ENCODE data around the gene TNFRSF6B.

Gene TNFRSF6B

DNA sequence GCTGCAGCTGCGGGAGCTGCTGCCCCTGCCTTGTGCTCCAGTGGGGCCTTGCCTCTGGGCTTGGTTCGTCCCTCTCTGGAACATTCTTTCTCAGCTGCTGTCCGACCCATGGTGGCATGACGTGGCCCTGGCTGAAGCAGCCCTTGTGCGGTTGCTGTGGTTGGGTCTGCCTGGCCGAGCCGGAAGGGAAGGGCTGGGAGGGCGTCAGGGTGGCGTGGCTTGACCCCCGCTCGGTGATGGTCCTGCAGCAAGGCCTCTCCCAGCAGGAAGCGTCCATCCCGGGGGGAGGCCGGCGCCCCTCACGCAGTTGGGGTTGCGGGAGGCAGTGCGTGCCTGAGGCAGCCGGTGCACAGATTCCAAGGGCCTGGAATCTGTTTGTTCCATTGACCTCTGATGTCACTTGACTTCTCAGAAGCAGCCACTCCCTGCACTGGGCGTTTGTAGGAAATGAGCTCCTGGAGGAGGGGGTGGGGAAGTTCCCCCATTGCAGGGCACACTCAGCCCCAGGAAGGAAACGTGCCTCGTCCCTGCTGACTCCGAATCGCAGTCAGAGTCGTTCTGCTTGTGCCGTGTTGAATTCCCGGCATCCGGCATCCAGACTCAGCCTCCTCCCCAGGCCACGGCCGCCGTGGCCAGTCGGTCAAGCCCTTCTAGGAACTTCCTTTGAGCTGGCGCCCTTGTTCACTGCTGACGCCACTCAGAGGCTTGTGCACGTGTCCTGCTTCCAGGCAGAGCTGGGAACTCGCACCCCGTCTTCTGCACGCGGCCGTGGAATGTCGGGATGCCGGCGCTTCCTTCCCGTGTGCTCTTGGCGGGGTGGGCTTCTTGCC, 9.7 kb upstream of the TNFRSF6B start:
- H3K4me3 ChIP-seq (ENCODE audit: low read depth, low read length): no peak overlapping the region
- no peak for TF ChIP-seq CTCF (IDR thresholded peaks at IDR 0.05; ENCODE audit: low read depth, low read length, missing control alignments)
- no peak for DNase-seq (ENCODE audit: low read depth)

DNA sequence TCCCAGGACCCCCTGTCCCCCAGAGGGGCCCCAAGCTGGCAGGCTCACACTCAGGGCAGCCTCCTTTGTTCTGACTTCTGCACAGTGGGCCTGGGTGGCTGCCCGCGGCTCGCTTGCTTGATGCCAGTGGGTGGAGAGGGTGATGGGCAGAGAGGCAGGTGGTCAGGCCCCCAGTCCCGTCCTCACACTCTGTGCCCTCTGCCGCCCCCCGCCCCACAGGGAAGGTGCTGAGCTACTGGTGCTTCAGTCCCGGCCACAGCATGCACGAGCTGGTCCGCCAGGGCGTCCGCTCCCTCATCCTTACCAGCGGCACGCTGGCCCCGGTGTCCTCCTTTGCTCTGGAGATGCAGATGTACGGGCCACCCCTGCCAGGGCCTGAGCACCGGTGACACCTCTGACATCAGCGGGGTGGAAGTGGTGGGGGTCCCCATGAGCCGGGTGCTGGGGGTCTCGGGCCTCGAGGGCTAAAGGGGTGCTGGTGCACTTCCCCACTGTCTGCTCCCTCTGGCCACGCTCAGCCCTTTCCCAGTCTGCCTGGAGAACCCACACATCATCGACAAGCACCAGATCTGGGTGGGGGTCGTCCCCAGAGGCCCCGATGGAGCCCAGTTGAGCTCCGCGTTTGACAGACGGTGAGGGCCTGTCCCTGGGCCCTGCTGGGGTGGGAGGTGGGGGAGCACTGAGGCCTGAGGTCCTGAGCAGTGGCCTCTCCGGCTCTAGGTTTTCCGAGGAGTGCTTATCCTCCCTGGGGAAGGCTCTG, 8.9 kb upstream of the TNFRSF6B start:
- DNase-seq (ENCODE audit: low read depth): no peak
- no peak for TF ChIP-seq CTCF (IDR thresholded peaks at IDR 0.05; ENCODE audit: low read depth, low read length, missing control alignments)
- no peak overlapping the region for H3K4me3 ChIP-seq (ENCODE audit: low read depth, low read length)

DNA sequence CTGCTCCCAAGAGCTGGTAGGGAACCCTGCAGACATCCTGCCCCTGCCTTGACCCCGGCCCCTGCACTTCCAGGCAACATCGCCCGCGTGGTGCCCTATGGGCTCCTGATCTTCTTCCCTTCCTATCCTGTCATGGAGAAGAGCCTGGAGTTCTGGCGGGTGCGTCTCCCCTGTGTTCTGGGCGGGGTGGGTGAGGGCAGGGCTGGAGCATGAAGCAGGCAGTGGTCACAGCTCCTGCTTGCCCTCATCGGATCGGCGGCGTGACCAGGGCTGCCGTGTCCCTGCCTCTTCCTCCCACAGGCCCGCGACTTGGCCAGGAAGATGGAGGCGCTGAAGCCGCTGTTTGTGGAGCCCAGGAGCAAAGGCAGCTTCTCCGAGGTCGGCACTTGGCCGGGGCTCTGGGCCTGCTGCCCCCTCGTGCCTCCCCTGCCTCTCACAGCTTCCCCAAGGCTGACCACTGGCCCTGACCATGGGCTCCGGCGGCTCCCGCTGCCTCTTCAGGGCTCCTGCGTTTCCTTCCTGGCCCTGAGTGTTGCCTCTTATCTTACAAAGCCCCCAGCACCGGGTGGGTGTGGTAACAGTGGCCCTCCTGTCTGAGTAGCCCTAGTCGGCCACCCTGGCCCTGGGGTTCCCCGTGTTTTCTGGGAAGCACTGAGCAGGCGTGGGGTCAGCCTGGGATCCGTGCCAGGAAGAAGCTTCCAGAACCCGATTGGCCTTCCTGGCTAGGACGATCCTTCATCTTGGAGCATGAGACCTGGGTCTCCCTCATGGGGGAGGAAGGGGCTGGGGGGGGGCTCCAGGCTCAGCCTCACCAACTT, 8.0 kb upstream of the TNFRSF6B start:
- TF ChIP-seq CTCF (IDR thresholded peaks at IDR 0.05; ENCODE audit: low read depth, low read length, missing control alignments): no peak
- H3K4me3 ChIP-seq (ENCODE audit: low read depth, low read length): no peak overlapping the region
- DNase-seq (ENCODE audit: low read depth): no peak

- no peak for DNase-seq (ENCODE audit: low read depth)
Observed at GRCh38 chr20:63689046-63690002, 7.1 kb upstream of the TNFRSF6B start.

GRCh38 chr20:63690003-63690897, 6.2 kb upstream of the TNFRSF6B start:
- TF ChIP-seq CTCF (IDR thresholded peaks at IDR 0.05; ENCODE audit: low read depth, low read length, missing control alignments): no peak
- no peak for DNase-seq (ENCODE audit: low read depth)
- no peak overlapping the region for H3K4me3 ChIP-seq (ENCODE audit: low read depth, low read length)

More at GRCh38 chr20:63689046-63690002, 7.1 kb upstream of the TNFRSF6B start:
- no peak for TF ChIP-seq CTCF (IDR thresholded peaks at IDR 0.05; ENCODE audit: low read depth, low read length, missing control alignments)
- no peak overlapping the region for H3K4me3 ChIP-seq (ENCODE audit: low read depth, low read length)

All from GM12864 (cell line).